Body of pancreas (tissue), 4 donors: ENCODE data around the gene EVA1B. TPM values are rescaled to one million over a fixed set of nuclear protein-coding genes. Genes with fewer than 3 reads are reported as not detected.

ENCODE experiments used
- ATAC-seq: fragments of 150-250 bp; one replicate; pipeline ENCODE4 v1.9.1; 2016
- DNase-seq, 4 donors: peaks; one replicate each; pipeline ENCODE4 v3.0.0-alpha.2; 2019
- H3K27ac ChIP-seq, 4 donors: fragments of 200-600 bp; sonication (generic); 1 replicate in 3 of 4; 2 replicates in 1 of 4; pipeline versions ENCODE4 v1.5.1 to v1.6.1; 2016 to 2019; ENCODE audit warnings: mild to moderate bottlenecking in 1 of 4, mixed read lengths in 1 of 4, moderate library complexity in 1 of 4
- H3K27me3 ChIP-seq, 2 donors: fragments of 200-600 bp; sonication (generic); one replicate each; pipeline ENCODE4 v1.6.0; 2016; ENCODE audit warnings: mild to moderate bottlenecking in 1 of 2
- H3K36me3 ChIP-seq, 2 donors: fragments of 200-600 bp; sonication (generic); replicated peaks in 1 of 2; 2 replicates each; pipeline ENCODE4 v1.5.1; 2016; ENCODE audit warnings: low read depth in 2 of 2; ENCODE audit not compliant: insufficient read depth in 1 of 2
- H3K4me1 ChIP-seq: fragments of 200-600 bp; sonication (generic); one replicate; pipeline ENCODE4 v1.6.0; 2016
- H3K4me3 ChIP-seq, 2 donors: fragments of 200-600 bp; sonication (generic); 1 replicate in 1 of 2; 2 replicates in 1 of 2; pipeline ENCODE4 v1.5.1; 2016 to 2019
- H3K9me3 ChIP-seq, 3 donors: fragments of 200-600 bp; sonication (generic); 1 replicate in 2 of 3; 2 replicates in 1 of 3; pipeline ENCODE4 v1.5.1; 2016
- POLR2A ChIP-seq, 3 donors: fragments of 450-650 bp; IDR thresholded peaks; one replicate each; pipeline ENCODE4 v1.6.1; 2016; ENCODE audit warnings: antibody characterized with exemption in 3 of 3, mild to moderate bottlenecking in 2 of 3
- WGBS, 2 donors: methylation state at CpG; one replicate each; pipeline ENCODE4 v1.1.5; 2017; 5-methylcytosine and 5-hydroxymethylcytosine counted together
- intact Hi-C: fragments of 100-400 bp; cut with DNase I; formaldehyde crosslinking; loops from one replicate; pipeline ENCODE4 v1.15.1; 2023
- total RNA-seq, 2 donors: library from RNA; depleted of rRNA; stranded (reverse); fragments of >200 nt; gene quantifications; one replicate each; pipeline ENCODE4 v1.1.0, GENCODE V29; 2016
- TF ChIP-seq, protein P1 (sequence below), 7 experiments: fragments of 450-650 bp in 4 of 7; fragments of 200-600 bp in 3 of 7; sonication (generic) in 3 of 7; IDR thresholded peaks; one replicate each; pipeline ENCODE4 v1.5.1; 2016 to 2019; ENCODE audit warnings: antibody characterized with exemption in 7 of 7

EVA1B gene, protein sequence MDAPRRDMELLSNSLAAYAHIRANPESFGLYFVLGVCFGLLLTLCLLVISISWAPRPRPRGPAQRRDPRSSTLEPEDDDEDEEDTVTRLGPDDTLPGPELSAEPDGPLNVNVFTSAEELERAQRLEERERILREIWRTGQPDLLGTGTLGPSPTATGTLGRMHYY
- 10 to 100 TPM; 32.2 to 32.3 TPM for total RNA-seq

- peak within 1 kb of the TSS in 1 of 2 donors; percentile 63 for H3K4me3 ChIP-seq
- H3K9me3 ChIP-seq, result no peaks in the 10 kb centered on the region
- ATAC-seq (peak; percentile 71), DNase-seq (peak; percentile 56 to 73 (median 69))
- no peaks in the 10 kb centered on the region for H3K36me3 ChIP-seq
- peak within 1 kb of the TSS; percentile 27 to 70 (median 56) for H3K27ac ChIP-seq
- WGBS, 2 donors, result 4 to 36% methylated on average over 3 to 34 of the region's 36 CpGs
- peaks cover 23% of the 10 kb centered on the region for H3K4me1 ChIP-seq
- intact Hi-C loops, result no loop called here
- H3K27me3 ChIP-seq, result no peaks in the 10 kb centered on the region
- TF ChIP-seq POLR2A (IDR thresholded peaks at IDR 0.05), result peak in 1 of 3 donors; percentile 19
- TF ChIP-seq, protein P1, sequence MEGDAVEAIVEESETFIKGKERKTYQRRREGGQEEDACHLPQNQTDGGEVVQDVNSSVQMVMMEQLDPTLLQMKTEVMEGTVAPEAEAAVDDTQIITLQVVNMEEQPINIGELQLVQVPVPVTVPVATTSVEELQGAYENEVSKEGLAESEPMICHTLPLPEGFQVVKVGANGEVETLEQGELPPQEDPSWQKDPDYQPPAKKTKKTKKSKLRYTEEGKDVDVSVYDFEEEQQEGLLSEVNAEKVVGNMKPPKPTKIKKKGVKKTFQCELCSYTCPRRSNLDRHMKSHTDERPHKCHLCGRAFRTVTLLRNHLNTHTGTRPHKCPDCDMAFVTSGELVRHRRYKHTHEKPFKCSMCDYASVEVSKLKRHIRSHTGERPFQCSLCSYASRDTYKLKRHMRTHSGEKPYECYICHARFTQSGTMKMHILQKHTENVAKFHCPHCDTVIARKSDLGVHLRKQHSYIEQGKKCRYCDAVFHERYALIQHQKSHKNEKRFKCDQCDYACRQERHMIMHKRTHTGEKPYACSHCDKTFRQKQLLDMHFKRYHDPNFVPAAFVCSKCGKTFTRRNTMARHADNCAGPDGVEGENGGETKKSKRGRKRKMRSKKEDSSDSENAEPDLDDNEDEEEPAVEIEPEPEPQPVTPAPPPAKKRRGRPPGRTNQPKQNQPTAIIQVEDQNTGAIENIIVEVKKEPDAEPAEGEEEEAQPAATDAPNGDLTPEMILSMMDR (IDR thresholded peaks at IDR 0.05), result no peak
These were observed at the start of gene EVA1B for GRCh38 chr1:36323636-36324352. Gene EVA1B (minus strand): TSS chr1:36323645. CDS start chr1:36323037, 608 bp downstream.

DNA sequence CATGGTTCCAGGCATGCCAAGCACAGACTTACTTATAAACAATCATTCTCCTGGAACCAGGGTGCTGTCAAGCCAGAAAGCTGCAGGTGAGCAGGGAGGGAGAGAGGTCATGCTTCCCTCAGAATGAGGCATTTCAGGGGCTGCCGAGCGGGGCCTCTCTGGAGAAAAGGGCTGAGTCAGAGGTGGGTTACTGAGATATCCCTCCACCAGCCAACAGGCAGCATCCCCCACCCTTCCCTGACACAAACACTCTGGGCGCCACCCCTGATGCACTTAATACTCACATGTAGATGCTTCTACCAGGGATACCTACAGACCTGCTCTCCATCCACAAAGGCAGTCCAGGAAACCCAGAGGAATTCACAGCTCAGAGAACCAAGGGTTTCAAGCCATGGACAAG, 49.2 kb upstream of the EVA1B start:
- TF ChIP-seq, protein P1 (IDR thresholded peaks at IDR 0.05), result no peak
- no peak for TF ChIP-seq POLR2A (IDR thresholded peaks at IDR 0.05)
- Histone ChIP-seq H3K4me1 (peaks cover 66% of the 10 kb centered on the region), H3K4me3 (no peak overlapping the region), H3K36me3 (no peaks in the 10 kb centered on the region), H3K27ac (peak overlapping the region; percentile 71 to 93 (median 86)), H3K27me3 (no peaks in the 10 kb centered on the region), H3K9me3 (no peaks in the 10 kb centered on the region)
- no peak for ATAC-seq
- 81 to 89% methylated on average over 3 of the region's 3 CpGs for WGBS, 2 donors
- intact Hi-C loops, result no loop called here
- DNase-seq, result no peak

GRCh38 chr1:36369061-36369861, 45.8 kb upstream of the EVA1B start:
- no peak overlapping the region for H3K4me3 ChIP-seq
- ATAC-seq (peak; percentile 79), DNase-seq (peak; percentile 81 to 89 (median 84))
- 45 to 46% methylated on average over 6 to 7 of the region's 7 CpGs for WGBS, 2 donors
- intact Hi-C loops, result no loop called here
- H3K27me3 ChIP-seq, result no peaks in the 10 kb centered on the region
- H3K9me3 ChIP-seq, result no peaks in the 10 kb centered on the region
- no peaks in the 10 kb centered on the region for H3K36me3 ChIP-seq
- no peak for TF ChIP-seq POLR2A (IDR thresholded peaks at IDR 0.05)
- TF ChIP-seq, protein P1 (IDR thresholded peaks at IDR 0.05), result peak; percentile 75 to 93 (median 88)
- H3K4me1 ChIP-seq, result peaks cover 58% of the 10 kb centered on the region
- peak overlapping the region in 2 of 4 donors; percentile 7 to 22 for H3K27ac ChIP-seq

GRCh38 chr1:36367798-36368197, 44.4 kb upstream of the EVA1B start:
- TF ChIP-seq, protein P1 (IDR thresholded peaks at IDR 0.05), result no peak
- TF ChIP-seq POLR2A (IDR thresholded peaks at IDR 0.05), result no peak
- H3K4me3 ChIP-seq, result no peak overlapping the region
- ATAC-seq (no peak), DNase-seq (no peak)
- intact Hi-C loops, result no loop called here
- H3K36me3 ChIP-seq, result peaks cover 0 to under 1% of the 10 kb centered on the region in 2 donors
- no peak overlapping the region for H3K27ac ChIP-seq
- WGBS, 2 donors, result 82 to 89% methylated on average over 2 to 4 of the region's 4 CpGs
- no peaks in the 10 kb centered on the region for H3K9me3 ChIP-seq
- H3K4me1 ChIP-seq, result peaks cover 43% of the 10 kb centered on the region
- no peaks in the 10 kb centered on the region for H3K27me3 ChIP-seq
